NCI-H460 (cell line): ENCODE results near the gene OR56B4. TPM values are rescaled to one million over a fixed set of nuclear protein-coding genes. Genes with fewer than 3 reads are reported as not detected.
"Not testable (repeated sequence)": the region's sequence is repeated elsewhere in the genome, so short reads cannot be mapped to it uniquely, and the experiment has no call there.

ENCODE experiments used
- DNase-seq: peaks from one replicate; pipeline ENCODE4 v3.0.0-alpha.2; 2016; ENCODE audit warnings: low read depth; ENCODE audit errors: extremely low read depth
- total RNA-seq: library from RNA; depleted of rRNA; stranded (reverse); fragments of >200 nt; shearing (Covaris generic); gene quantifications from 2 replicates; pipeline ENCODE4 v1.2.3, GENCODE V29; 2014; rRNA removed

The OR56B4 gene
- total RNA-seq, 1 experiment from 2014 or later = not detected

DNA sequence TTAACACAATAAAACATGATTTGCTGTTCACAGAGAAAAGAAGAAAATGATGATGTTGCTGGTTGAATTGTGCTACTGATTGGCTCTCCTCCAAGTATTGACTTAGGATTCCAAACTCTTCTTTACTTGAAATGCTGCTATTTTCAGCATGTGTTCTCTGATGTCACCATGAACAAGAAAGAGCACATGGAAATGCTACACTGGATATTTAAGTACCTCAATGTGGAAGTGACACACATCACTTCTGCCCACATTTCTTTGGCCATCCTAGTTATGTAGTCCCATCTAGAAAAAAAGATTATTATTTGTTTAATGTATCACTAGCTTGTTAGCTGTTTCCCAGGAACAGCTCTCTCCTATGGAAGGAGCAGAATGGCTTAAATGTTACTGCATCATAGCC lies 35.5 kb downstream of the OR56B4 start:
- DNase-seq = no peak

DNA sequence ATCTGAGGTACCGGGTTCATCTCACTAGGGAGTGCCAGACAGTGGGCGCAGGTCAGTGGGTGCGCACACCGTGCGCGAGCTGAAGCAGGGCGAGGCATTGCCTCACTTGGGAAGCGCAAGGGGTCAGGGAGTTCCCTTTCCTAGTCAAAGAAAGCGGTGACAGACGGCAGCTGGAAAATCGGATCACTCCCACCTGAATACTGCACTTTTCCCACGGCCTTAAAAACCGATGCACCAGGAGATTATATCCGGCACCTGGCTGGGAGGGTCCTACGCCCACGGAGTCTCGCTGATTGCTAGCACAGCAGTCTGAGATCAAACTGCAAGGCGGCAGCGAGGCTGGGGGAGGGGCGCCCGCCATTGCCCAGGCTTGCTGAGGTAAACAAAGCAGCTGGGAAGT lies 36.3 kb downstream of the OR56B4 start:
- DNase-seq = not testable (repeated sequence)

DNA sequence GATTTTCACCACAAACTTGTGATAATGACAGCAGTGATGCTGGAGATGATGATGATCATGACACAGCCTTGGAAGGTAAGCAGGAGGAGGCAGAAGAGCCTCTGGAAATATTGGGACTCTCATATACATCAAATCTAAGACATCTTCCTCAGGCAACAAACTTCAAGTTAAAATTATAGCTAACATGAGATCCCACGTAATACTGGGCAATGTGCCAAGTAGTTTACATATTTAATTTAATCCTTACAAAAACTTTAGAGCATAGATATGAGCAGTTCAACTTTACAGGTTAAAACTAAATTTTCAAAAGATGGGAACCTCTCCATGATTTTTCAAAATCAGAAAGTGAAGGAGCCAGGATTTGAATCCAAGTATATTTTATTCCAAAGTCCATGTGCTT lies 43.6 kb downstream of the OR56B4 start:
- DNase-seq = no peak

DNA sequence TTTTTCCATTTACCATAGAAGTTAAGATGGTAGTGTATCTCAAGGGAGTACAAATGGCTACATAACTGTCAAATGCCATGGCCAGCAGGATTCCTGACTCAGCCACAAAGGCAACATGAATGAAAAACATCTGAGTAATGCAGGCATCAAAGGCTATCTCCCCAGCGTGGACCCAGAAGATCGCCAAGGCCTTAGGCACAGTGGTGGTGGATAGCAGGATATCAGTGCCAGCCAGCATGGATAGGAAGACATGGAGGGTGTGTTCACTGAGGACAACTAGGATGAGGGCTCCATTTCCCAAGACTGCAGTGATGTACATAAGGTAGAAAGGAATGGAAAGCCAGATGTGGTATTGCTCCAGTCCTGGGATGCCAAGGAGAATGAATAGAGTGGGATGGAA lies 44.6 kb downstream of the OR56B4 start:
- no peak for DNase-seq

DNA sequence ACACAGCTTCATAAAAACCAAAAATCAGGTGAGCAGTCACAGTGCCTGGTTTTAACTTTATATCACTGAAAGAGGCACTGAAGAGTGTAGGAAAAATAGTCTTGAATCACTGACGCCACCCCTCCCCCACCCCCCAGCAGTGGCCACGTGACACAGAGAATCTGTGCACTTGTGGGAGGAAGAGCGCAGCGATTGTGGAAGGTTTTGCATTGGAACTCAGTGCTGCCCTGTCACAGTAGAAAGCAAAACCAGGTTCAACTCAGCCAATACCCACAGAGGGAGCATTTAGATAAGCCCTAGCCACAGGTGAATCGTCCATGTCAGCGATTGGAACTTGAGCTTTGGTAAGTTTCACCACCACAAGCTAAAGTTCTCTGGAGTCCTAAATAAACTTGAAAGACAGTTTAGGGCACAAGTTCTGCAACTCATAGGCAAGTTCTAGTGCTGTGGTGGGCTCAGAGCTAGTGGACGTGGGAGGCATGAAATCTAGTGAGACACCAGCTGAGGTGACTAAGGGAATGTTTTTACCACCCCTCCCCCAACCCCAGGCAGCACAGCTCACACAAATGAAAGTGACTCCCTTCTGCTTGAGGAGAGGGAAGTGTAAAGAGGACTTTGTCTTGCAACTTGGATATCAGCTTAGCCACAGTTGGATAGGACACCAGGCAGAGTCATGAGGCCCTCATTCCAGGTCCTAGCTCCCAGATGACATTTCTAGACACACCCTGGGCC lies 49.3 kb downstream of the OR56B4 start:
- no peak for DNase-seq

Other genes starting within 250 kb of the OR56B4 start
- gene OR52E8, start 250.0 kb upstream of the OR56B4 start, total RNA-seq = not detected in 2 replicates
- not detected in 2 replicates for gene OR52E4, start 227.1 kb upstream of the OR56B4 start, total RNA-seq
- not detected in 2 replicates for gene OR52E5, start 214.5 kb upstream of the OR56B4 start, total RNA-seq
- gene OR56A3, start 165.4 kb upstream of the OR56B4 start, total RNA-seq = not detected in 2 replicates
- gene OR56A5, start 139.2 kb upstream of the OR56B4 start, total RNA-seq = not detected in 2 replicates
- gene OR52L1, start 120.7 kb upstream of the OR56B4 start, total RNA-seq = not detected in 2 replicates
- not detected in 2 replicates for gene OR56A4, start 100.7 kb upstream of the OR56B4 start, total RNA-seq
- gene OR56A1, start 76.9 kb upstream of the OR56B4 start, total RNA-seq = not detected in 2 replicates
- gene OR52B2, start 62.6 kb downstream of the OR56B4 start, total RNA-seq = not detected in 2 replicates
- gene OR52W1, start 91.5 kb downstream of the OR56B4 start, total RNA-seq = not detected in 2 replicates
- not detected in 2 replicates for gene C11orf42, start 97.9 kb downstream of the OR56B4 start, total RNA-seq
- 11.7 and 15.3 TPM in 2 replicates for gene FHIP1B, start 127.0 kb downstream of the OR56B4 start, total RNA-seq
- not detected in 2 replicates for gene CNGA4, start 131.4 kb downstream of the OR56B4 start, total RNA-seq
- not detected in 2 replicates for gene CCKBR, start 152.2 kb downstream of the OR56B4 start, total RNA-seq
- 8.9 and 9.8 TPM in 2 replicates for gene CAVIN3, start 212.8 kb downstream of the OR56B4 start, total RNA-seq